H1 (cell line): ENCODE measurements around the gene TMEM45B. TPM values are rescaled to one million over a fixed set of nuclear protein-coding genes. Genes with fewer than 3 reads are reported as not detected.

Experiments used
- CTCF ChIA-PET: fragments of 300-600 bp; sonication (Branson Sonifier 250); formaldehyde crosslinking; loops from one replicate; lab custom pipeline; 2021; ENCODE audit not compliant: partially characterized antibody; lab: Charles Lee
- POLR2A ChIA-PET: fragments of 300-600 bp; sonication (Branson Sonifier 250); formaldehyde crosslinking; loops from one replicate; lab custom pipeline; 2021; ENCODE audit warnings: inconsistent platforms; ENCODE audit not compliant: partially characterized antibody; lab: Charles Lee
- DNase-seq, 2 experiments: peaks; one replicate each; pipeline versions ENCODE4 v3.0.0 to v3.0.0-alpha.2; 2010 to 2022; ENCODE audit warnings: low spot score in 2 of 2, low read depth in 1 of 2, mixed read lengths in 1 of 2
- FAIRE-seq: peaks from 2 replicates; lab custom pipeline; 2011; peaks lifted over from hg19 to GRCh38; lab: Jason Lieb, UNC
- H2AFZ ChIP-seq: 2 replicates; pipeline ENCODE4 v1.8.1; 2012; ENCODE audit warnings: low read length, inconsistent platforms
- H2AK5ac ChIP-seq: 2 replicates; pipeline ENCODE4 v1.6.1; 2013; ENCODE audit warnings: low read depth, low read length
- H2BK120ac ChIP-seq: replicated peaks from 2 replicates; pipeline ENCODE3; 2013; ENCODE audit warnings: low read depth, low read length, inconsistent platforms
- H2BK12ac ChIP-seq: 2 replicates; pipeline ENCODE4 v1.6.1; 2013; ENCODE audit warnings: low read depth, low read length
- H2BK15ac ChIP-seq: 2 replicates; pipeline ENCODE4 v1.6.1; 2013; ENCODE audit warnings: low read length
- H2BK20ac ChIP-seq: 2 replicates; pipeline ENCODE4 v1.6.1; 2013; ENCODE audit warnings: low read length
- H2BK5ac ChIP-seq: 2 replicates; pipeline ENCODE4 v1.6.1; 2013; ENCODE audit warnings: low read depth, low read length
- H3K14ac ChIP-seq: 2 replicates; pipeline ENCODE4 v1.6.1; 2013; ENCODE audit warnings: inconsistent platforms; ENCODE audit not compliant: insufficient read length
- H3K18ac ChIP-seq: 2 replicates; pipeline ENCODE4 v1.6.1; 2013; ENCODE audit warnings: low read length; ENCODE audit errors: extremely low read depth
- H3K23ac ChIP-seq: 2 replicates; pipeline ENCODE4 v1.6.1; 2013; ENCODE audit warnings: inconsistent platforms; ENCODE audit not compliant: insufficient read length
- H3K23me2 ChIP-seq: 2 replicates; pipeline ENCODE4 v1.6.1; 2013; ENCODE audit warnings: low read depth, low read length
- H3K27ac ChIP-seq: 2 replicates; pipeline ENCODE4 v1.6.1; 2011; ENCODE audit warnings: low read depth, low read length, inconsistent platforms
- H3K27me3 ChIP-seq, 4 experiments: replicated peaks in 1 of 4; 1 replicate in 1 of 4; 2 replicates in 3 of 4; pipeline versions ENCODE4 v1.6.1 to v1.8.1; 2011 to 2013; ENCODE audit warnings: low read length in 3 of 4, mild to moderate bottlenecking in 3 of 4, inconsistent platforms in 2 of 4, mixed read lengths in 2 of 4, moderate library complexity in 1 of 4; ENCODE audit not compliant: control insufficient read depth in 3 of 4, insufficient read depth in 3 of 4; ENCODE audit errors: extremely low read depth in 1 of 4
- H3K36me3 ChIP-seq, 4 experiments: 2 replicates each; pipeline versions ENCODE4 v1.6.1 to v1.8.1; 2011 to 2013; ENCODE audit warnings: mild to moderate bottlenecking in 4 of 4, low read length in 3 of 4, moderate library complexity in 2 of 4, control low read depth in 1 of 4, inconsistent platforms in 1 of 4; ENCODE audit not compliant: insufficient read depth in 4 of 4, control insufficient read depth in 2 of 4
- H3K4ac ChIP-seq: replicated peaks from 2 replicates; pipeline ENCODE3; 2013; ENCODE audit warnings: low read length, low read depth, mixed read lengths, inconsistent platforms; ENCODE audit not compliant: insufficient read length
- H3K4me1 ChIP-seq, 4 experiments: replicated peaks in 1 of 4; 1 replicate in 1 of 4; 2 replicates in 3 of 4; pipeline versions ENCODE4 v1.6.1 to v1.8.1; 2011 to 2013; ENCODE audit warnings: low read length in 3 of 4, inconsistent platforms in 2 of 4, mixed read lengths in 1 of 4; ENCODE audit not compliant: insufficient read depth in 4 of 4, control insufficient read depth in 3 of 4
- H3K4me2 ChIP-seq, 2 experiments: 2 replicates each; pipeline versions ENCODE4 v1.6.1 to v1.8.1; 2011 to 2013; ENCODE audit warnings: low read depth in 2 of 2, low read length in 2 of 2, control low read depth in 1 of 2, inconsistent platforms in 1 of 2, mild to moderate bottlenecking in 1 of 2; ENCODE audit not compliant: insufficient read depth in 1 of 2
- H3K4me3 ChIP-seq, 4 experiments: fragments of 200-600, 300-600 bp in 1 of 4; sonication (generic), shearing (Covaris generic), sonication (Bioruptor Twin) in 1 of 4; 2 replicates each; pipeline versions ENCODE4 v1.5.1 to v1.8.1; 2011 to 2016; ENCODE audit warnings: low read length in 4 of 4, low read depth in 3 of 4, control low read depth in 2 of 4, inconsistent platforms in 2 of 4, mild to moderate bottlenecking in 2 of 4, mixed read lengths in 1 of 4, moderate library complexity in 1 of 4; ENCODE audit not compliant: insufficient read depth in 2 of 4; ENCODE audit errors: extremely low read depth in 1 of 4
- H3K56ac ChIP-seq: replicated peaks from 2 replicates; pipeline ENCODE3; 2013; ENCODE audit warnings: low read depth, mild to moderate bottlenecking, mixed read lengths, low read length, inconsistent platforms; ENCODE audit not compliant: insufficient read length
- H3K79me1 ChIP-seq: 2 replicates; pipeline ENCODE4 v1.6.1; 2013; ENCODE audit warnings: low read depth, low read length, control low read depth
- H3K79me2 ChIP-seq, 2 experiments: 2 replicates each; pipeline versions ENCODE4 v1.6.1 to v1.8.1; 2012 to 2013; ENCODE audit warnings: low read length in 2 of 2, mild to moderate bottlenecking in 2 of 2, inconsistent platforms in 1 of 2; ENCODE audit not compliant: insufficient read depth in 2 of 2, control insufficient read depth in 1 of 2
- H3K9ac ChIP-seq, 4 experiments: replicated peaks in 1 of 4; 1 replicate in 1 of 4; 2 replicates in 3 of 4; pipeline versions ENCODE4 v1.6.1 to v1.8.1; 2011 to 2013; ENCODE audit warnings: low read depth in 3 of 4, low read length in 3 of 4, control low read depth in 2 of 4, mild to moderate bottlenecking in 2 of 4, moderate library complexity in 2 of 4, inconsistent platforms in 1 of 4; ENCODE audit errors: extremely low read depth in 1 of 4
- H3K9me3 ChIP-seq, 2 experiments: 2 replicates each; pipeline versions ENCODE4 v1.6.1 to v1.8.1; 2012 to 2013; ENCODE audit warnings: mild to moderate bottlenecking in 2 of 2, moderate library complexity in 2 of 2, control low read depth in 1 of 2, inconsistent platforms in 1 of 2, low read depth in 1 of 2, low read length in 1 of 2, mixed read lengths in 1 of 2; ENCODE audit not compliant: insufficient read depth in 2 of 2
- H4K20me1 ChIP-seq, 2 experiments: replicated peaks in 1 of 2; 2 replicates each; pipeline versions ENCODE3 to v1.8.1; 2011 to 2013; ENCODE audit warnings: inconsistent platforms in 2 of 2, low read length in 2 of 2, mild to moderate bottlenecking in 1 of 2; ENCODE audit not compliant: insufficient read depth in 2 of 2, control insufficient read depth in 1 of 2
- H4K5ac ChIP-seq: 2 replicates; pipeline ENCODE4 v1.6.1; 2013; ENCODE audit warnings: low read length, low read depth, mixed read lengths, inconsistent platforms; ENCODE audit not compliant: insufficient read length
- H4K8ac ChIP-seq: 2 replicates; pipeline ENCODE4 v1.8.0; 2013; ENCODE audit warnings: mild to moderate bottlenecking, moderate library complexity, low read length, inconsistent platforms; ENCODE audit not compliant: insufficient read depth; ENCODE audit errors: extremely low read depth
- H4K91ac ChIP-seq: replicated peaks from 2 replicates; pipeline ENCODE3; 2013; ENCODE audit warnings: low read length, mixed read lengths, inconsistent platforms; ENCODE audit not compliant: insufficient read length
- BRCA1 ChIP-seq: IDR thresholded peaks from 2 replicates; pipeline ENCODE4 v1.6.1; 2012; ENCODE audit warnings: low read depth, low read length, improper control_type of control experiment
- JUN ChIP-seq: IDR thresholded peaks from 2 replicates; pipeline ENCODE4 v1.6.1; 2011; ENCODE audit warnings: low read depth, mild to moderate bottlenecking, improper control_type of control experiment, low read length
- JUND ChIP-seq: IDR thresholded peaks from 2 replicates; pipeline ENCODE4 v1.6.1; 2011; ENCODE audit warnings: mild to moderate bottlenecking, improper control_type of control experiment, low read length
- TEAD4 ChIP-seq: IDR thresholded peaks from 2 replicates; pipeline ENCODE4 v1.6.1; 2012; ENCODE audit warnings: low read depth, low read length, inconsistent platforms, mixed read lengths
- WGBS, 2 experiments: shearing (Covaris generic) in 1 of 2; methylation state at CpG; one replicate each; pipeline versions ENCODE4 v1.1.6 to v1.1.7; 2013 to 2015; ENCODE audit warnings: low lambda C conversion rate in 2 of 2, mixed read lengths in 2 of 2, inconsistent platforms in 1 of 2, low coverage in 1 of 2, missing lambda C conversion rate in 1 of 2; ENCODE audit not compliant: insufficient replicate concordance in 2 of 2, insufficient coverage in 1 of 2, insufficient read length in 1 of 2; ENCODE audit errors: extremely low coverage in 1 of 2, missing lambda C conversion rate in 1 of 2; 5-methylcytosine and 5-hydroxymethylcytosine counted together
- polyA plus RNA-seq, 7 experiments: library from polyadenylated mRNA; depleted of rRNA in 3 of 7; stranded (reverse) in 5 of 7; unstranded in 2 of 7; fragments of >200 nt in 5 of 7; fragments of 200-250 nt in 2 of 7; gene quantifications; 1 replicate in 5 of 7; 2 replicates in 1 of 7; 4 replicates in 1 of 7; pipeline versions ENCODE4 v1.2.1 to v1.2.3, GENCODE V29; 2011 to 2013; ENCODE audit warnings: missing spikeins in 2 of 7, mixed read lengths in 2 of 7
- total RNA-seq: library from RNA; stranded (reverse); fragmentation: NEBNext Ultra II Directional; extraction: Animal tissue kit (Norgen Biotek cat#: 25700); gene quantifications from 2 replicates; pipeline ENCODE4 v1.2.1, GENCODE V29; 2021

The TMEM45B gene
- total and polyA plus RNA-seq, 2 of the 8 experiments (the other 6 are each of a cell fraction or from before 2014, with no cell fraction given), result 0.23 TPM; not detected in 1

DNA sequence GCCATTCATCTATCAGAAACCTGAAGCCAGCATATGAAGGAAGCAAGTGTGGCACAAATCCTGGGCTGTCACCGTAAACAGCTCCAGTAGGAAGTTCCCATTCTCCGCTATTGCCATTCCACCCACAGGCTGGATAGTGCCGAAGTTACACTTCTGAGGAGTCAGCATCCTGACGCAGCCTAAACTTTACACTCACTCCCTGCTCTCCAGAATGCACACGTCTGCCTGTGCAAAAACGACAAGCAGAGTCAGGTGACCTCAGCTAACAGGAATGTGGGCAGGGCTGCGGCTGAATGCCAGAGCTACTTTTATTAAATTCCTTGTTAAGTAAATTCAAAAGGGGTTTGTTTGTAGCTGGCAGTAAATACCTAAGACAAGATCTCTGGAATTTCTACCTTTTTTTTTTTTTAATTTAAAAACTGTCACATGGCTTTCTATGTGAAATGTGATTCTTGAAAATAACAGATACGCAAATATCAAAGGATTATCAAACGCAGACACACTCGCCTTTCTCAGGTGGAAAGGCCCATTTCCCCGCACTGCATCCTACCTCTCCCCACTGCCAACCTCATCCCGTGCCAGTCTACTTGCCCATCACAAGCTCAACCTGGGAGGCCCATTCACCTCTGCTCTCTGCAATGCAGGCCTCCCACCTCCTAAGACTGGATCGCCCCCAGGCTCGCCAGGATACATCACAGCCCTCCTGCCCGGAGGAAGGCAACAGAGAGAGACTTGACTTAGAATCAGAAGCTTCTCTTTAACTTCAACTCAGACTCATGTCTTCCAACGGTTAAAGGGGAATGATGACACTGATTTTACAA lies 46.3 kb downstream of the TMEM45B start:
- Histone ChIP-seq H2BK20ac (no peak overlapping the region), H3K27me3 (no peaks in the 10 kb centered on the region), H3K56ac (no peak overlapping the region), H3K14ac (no peak overlapping the region), H3K4me3 (no peak overlapping the region), H2BK12ac (peak overlapping the region; percentile 80; the same call in 1 of the 2 replicates), H3K23ac (no peak overlapping the region), H4K5ac (no peak overlapping the region), H2AFZ (no peak overlapping the region), H3K4me2 (peak overlapping the region; percentile 33 to 69; a peak in 3 of 4 replicates), H3K4ac (no peak overlapping the region), H3K23me2 (no peaks in the 10 kb centered on the region), H3K9me3 (no peaks in the 10 kb centered on the region), H3K4me1 (peaks cover 2 to 5% (median 4%) of the 10 kb centered on the region in 4 experiments; a peak in 6 of 7 replicates), H3K27ac (peak overlapping the region; percentile 44; the same call in 1 of the 2 replicates), H3K18ac (no peak overlapping the region), H3K9ac (no peak overlapping the region), H3K36me3 (peaks cover 17 to 43% (median 33%) of the 10 kb centered on the region in 4 experiments), H3K79me2 (no peaks in the 10 kb centered on the region), H2AK5ac (0 out of 2 replicates have a peak overlapping the region, but pooled peaks have one; percentile 24), H2BK5ac (peak overlapping the region; percentile 82; the same call in 1 of the 2 replicates), H2BK15ac (no peak overlapping the region), H4K20me1 (peaks cover 0 to 1% of the 10 kb centered on the region in 2 experiments), H4K8ac (no peak overlapping the region), H3K79me1 (no peaks in the 10 kb centered on the region), H2BK120ac (no peak overlapping the region), H4K91ac (no peak overlapping the region)
- ChIA-PET POLR2A (interaction anchor here (1.1 kb wide), 1 partner anchor 8 kb away, joined by 3 read pairs; no protein-coding TSS in a partner anchor), CTCF (interaction anchor here (0.6 to 2.7 kb wide), 10 partner anchors 11 to 978 kb away, joined by 3 to 10 read pairs (median 3); no protein-coding TSS in a partner anchor)
- TF ChIP-seq TEAD4 (peak; percentile 88), BRCA1 (no peak), JUN (peak; percentile 77; the same call in 1 of the 2 replicates), JUND (peak; percentile 85)
- DNase-seq (peak in 1 of 2 experiments; percentile 51), FAIRE-seq (no peak)
- WGBS, 2 experiments, result 77% methylated on average over 16 of the region's 16 CpGs; no CpG with 5 or more reads in 1 of the 2 experiments
